HEK293T (cell line): ENCODE results near the gene RPS27L.

Source experiments
- ARNT ChIP-seq: fragments of 450-650 bp; IDR thresholded peaks from 2 replicates; pipeline ENCODE4 v1.6.1; 2017; ENCODE audit warnings: mild to moderate bottlenecking
- BHLHE40 ChIP-seq: fragments of 450-650 bp; IDR thresholded peaks from 2 replicates; pipeline ENCODE4 v1.6.1; 2016; ENCODE audit warnings: mild to moderate bottlenecking, moderate library complexity, borderline replicate concordance
- CTBP1 ChIP-seq: fragments of 450-650 bp; IDR thresholded peaks from 2 replicates; pipeline ENCODE4 v1.6.1; 2016; ENCODE audit warnings: borderline replicate concordance
- ELF4 ChIP-seq: fragments of 450-650 bp; IDR thresholded peaks from 2 replicates; pipeline ENCODE4 v1.6.1; 2017; ENCODE audit warnings: antibody characterized with exemption
- FOXA1 ChIP-seq: fragments of 450-650 bp; IDR thresholded peaks from 2 replicates; pipeline ENCODE4 v1.6.1; 2016; ENCODE audit warnings: mild to moderate bottlenecking
- FOXM1 ChIP-seq: fragments of 450-650 bp; IDR thresholded peaks from 2 replicates; pipeline ENCODE4 v1.6.1; 2017; ENCODE audit warnings: mild to moderate bottlenecking, borderline replicate concordance
- HDGF ChIP-seq: fragments of 450-650 bp; IDR thresholded peaks from 2 replicates; pipeline ENCODE4 v1.6.1; 2017; ENCODE audit warnings: antibody characterized with exemption, borderline replicate concordance
- PKNOX1 ChIP-seq: fragments of 450-650 bp; IDR thresholded peaks from 2 replicates; pipeline ENCODE4 v1.6.1; 2016
- SP1 ChIP-seq: fragments of 450-650 bp; IDR thresholded peaks from 2 replicates; pipeline ENCODE4 v1.6.1; 2017
- SUZ12 ChIP-seq: fragments of 450-650 bp; IDR thresholded peaks from 2 replicates; pipeline ENCODE4 v1.6.1; 2016; ENCODE audit warnings: mild to moderate bottlenecking
- ZNF384 ChIP-seq: fragments of 450-650 bp; IDR thresholded peaks from 2 replicates; pipeline ENCODE4 v1.6.1; 2016

- no peak for TF ChIP-seq HDGF
- TF ChIP-seq SP1: no peak
- TF ChIP-seq ELF4: no peak
- TF ChIP-seq ARNT: no peak
- TF ChIP-seq SUZ12: no peak
- TF ChIP-seq FOXA1: no peak
- TF ChIP-seq CTBP1: no peak
- no peak for TF ChIP-seq BHLHE40
- no peak for TF ChIP-seq FOXM1
- TF ChIP-seq PKNOX1: no peak
- TF ChIP-seq ZNF384: no peak
These were observed 42.8 kb downstream of the RPS27L start for GRCh38 chr15:63114465-63114864.
